HL-60/S4 (cell line): Measurements from ENCODE around the gene HACD4.
"Not testable (repeated sequence)": the region's sequence is repeated elsewhere in the genome, so short reads cannot be mapped to it uniquely, and the experiment has no call there.

Experiments
- in situ Hi-C: fragments of 300-500 bp; cut with MboI; formaldehyde crosslinking; loops from 2 replicates; pipeline ENCODE4 v1.14.3; 2022; ENCODE audit warnings: low sequenced_read_pairs

HACD4 gene

GRCh38 chr9:20973246-20973947, 58.0 kb downstream of the HACD4 start:
- in situ Hi-C loops = not testable (repeated sequence)

DNA sequence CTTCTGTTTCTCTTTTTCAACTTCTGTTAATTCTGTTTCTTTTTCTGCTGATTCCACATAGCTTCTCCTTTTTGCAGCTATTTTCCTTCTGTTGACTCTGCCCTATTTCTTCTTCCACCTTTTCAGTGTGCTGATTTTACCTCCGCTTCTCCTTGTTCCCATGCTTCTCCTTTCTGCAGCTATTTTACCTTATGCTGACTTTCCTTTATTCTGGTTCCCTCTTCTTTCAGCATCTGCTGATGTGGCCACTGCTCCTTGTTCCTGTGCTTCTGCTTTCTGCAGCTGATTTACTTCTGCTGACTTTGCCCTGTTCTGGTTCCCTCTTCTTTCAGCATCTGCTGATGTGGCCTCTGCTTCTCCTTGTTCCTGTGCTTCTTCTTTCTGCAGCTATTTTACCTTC, 58.8 kb downstream of the HACD4 start:
- in situ Hi-C loops = no loop called here

GRCh38 chr9:20962536-20963225, 68.8 kb downstream of the HACD4 start:
- in situ Hi-C loops = no loop called here

DNA sequence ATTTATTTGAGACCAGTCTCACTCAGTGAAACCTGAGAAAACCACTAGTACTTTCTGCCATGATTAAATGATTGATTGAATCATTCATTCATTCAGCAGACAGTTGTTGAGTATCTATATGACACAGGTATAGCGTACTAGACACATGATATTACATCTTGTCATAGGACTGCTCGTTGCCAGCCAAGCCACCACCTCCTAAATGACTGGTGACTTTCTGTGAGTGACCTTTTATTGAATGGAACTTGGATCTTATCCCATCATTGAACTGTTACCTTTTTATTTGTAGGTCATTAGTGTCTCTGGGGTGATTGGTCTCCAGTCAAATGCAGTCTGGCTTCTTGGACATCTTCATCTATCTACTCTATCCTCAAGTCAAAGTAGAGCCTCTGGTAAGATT, 80.7 kb downstream of the HACD4 start:
- in situ Hi-C loops = no loop called here
